Endothelial cell of umbilical vein (primary cell): ENCODE measurements around the gene AIMP1. TPM values are rescaled to one million over a fixed set of nuclear protein-coding genes. Genes with fewer than 3 reads are reported as not detected.

Experiments used
- BruUV-seq: library from RNA; stranded (reverse); fragments of 400-500 nt; replicated peaks from 2 replicates; lab custom pipeline; 2021; lab: Mats Ljungman, UMichigan
- CTCF ChIA-PET: fragments of 300-600, 350-600 bp; sonication (Branson Sonifier 250); formaldehyde crosslinking; loops from one replicate; lab custom pipeline; 2021; ENCODE audit warnings: antibody characterized with exemption, inconsistent platforms; lab: Charles Lee
- POLR2A ChIA-PET: fragments of 300-600, 350-600 bp; sonication (Branson Sonifier 250); formaldehyde crosslinking; loops from one replicate; lab custom pipeline; 2021; ENCODE audit warnings: antibody characterized with exemption, inconsistent platforms; lab: Charles Lee
- DNase-seq: peaks from one replicate; pipeline ENCODE4 v3.0.0-alpha.2; 2011; ENCODE audit warnings: low read depth, low spot score
- FAIRE-seq: peaks from 2 replicates; lab custom pipeline; 2011; peaks lifted over from hg19 to GRCh38; lab: Jason Lieb, UNC
- H2AFZ ChIP-seq: 2 replicates; pipeline ENCODE4 v1.6.0; 2012; ENCODE audit warnings: low read depth, low read length, control low read depth, inconsistent platforms
- H3K27ac ChIP-seq: 2 replicates; pipeline ENCODE4 v1.5.1; 2011; ENCODE audit warnings: low read depth, mild to moderate bottlenecking, control low read depth, low read length, moderate library complexity; ENCODE audit not compliant: insufficient read depth
- H3K27me3 ChIP-seq, 2 experiments: 2 replicates each; pipeline versions ENCODE4 v1.6.0 to v1.6.1; 2011; ENCODE audit warnings: low read length in 2 of 2, mixed read lengths in 1 of 2; ENCODE audit not compliant: control insufficient read depth in 2 of 2, insufficient read depth in 2 of 2
- H3K36me3 ChIP-seq, 2 experiments: 2 replicates in 1 of 2; 3 replicates in 1 of 2; pipeline ENCODE4 v1.5.1; 2011; ENCODE audit warnings: low read length in 2 of 2, mild to moderate bottlenecking in 1 of 2, moderate library complexity in 1 of 2; ENCODE audit not compliant: control insufficient read depth in 2 of 2, insufficient read depth in 2 of 2; ENCODE audit errors: extremely low read depth in 1 of 2
- H3K4me1 ChIP-seq: 3 replicates; pipeline ENCODE4 v1.5.1; 2011; ENCODE audit warnings: mild to moderate bottlenecking, low read length; ENCODE audit not compliant: control insufficient read depth, insufficient read depth; ENCODE audit errors: extremely low read depth
- H3K4me2 ChIP-seq: 2 replicates; pipeline ENCODE4 v1.6.1; 2011; ENCODE audit warnings: low read length, control low read depth, mixed read lengths; ENCODE audit not compliant: insufficient read depth
- H3K4me3 ChIP-seq, 3 experiments: fragments of 200-600 bp in 1 of 3; sonication (generic), shearing (Covaris generic) in 1 of 3; replicated peaks in 1 of 3; 2 replicates each; pipeline ENCODE4 v1.5.1; 2011 to 2016; ENCODE audit warnings: control low read depth in 3 of 3, low read length in 3 of 3, mild to moderate bottlenecking in 2 of 3, inconsistent platforms in 1 of 3, low read depth in 1 of 3, moderate library complexity in 1 of 3; ENCODE audit not compliant: insufficient read depth in 1 of 3
- H3K79me2 ChIP-seq: 2 replicates; pipeline ENCODE4 v1.6.0; 2012; ENCODE audit warnings: low read length, inconsistent platforms; ENCODE audit not compliant: control insufficient read depth, insufficient read depth
- H3K9ac ChIP-seq: replicated peaks from 2 replicates; pipeline ENCODE3; 2011; ENCODE audit warnings: low read length, control low read depth; ENCODE audit not compliant: insufficient read depth; ENCODE audit errors: extremely low read depth
- H3K9me1 ChIP-seq: replicated peaks from 3 replicates; pipeline ENCODE4 v1.6.0; 2011; ENCODE audit warnings: mild to moderate bottlenecking, low read length; ENCODE audit not compliant: control insufficient read depth, insufficient read depth; ENCODE audit errors: extremely low read depth
- H3K9me3 ChIP-seq: replicated peaks from 2 replicates; pipeline ENCODE4 v1.5.1; 2012; ENCODE audit warnings: low read length, inconsistent platforms; ENCODE audit not compliant: control insufficient read depth, insufficient read depth
- H4K20me1 ChIP-seq: replicated peaks from 2 replicates; pipeline ENCODE3; 2011; ENCODE audit warnings: mild to moderate bottlenecking, low read length; ENCODE audit not compliant: control insufficient read depth, insufficient read depth; ENCODE audit errors: extremely low read depth
- CTCF ChIP-seq, 2 donors: IDR thresholded peaks; 1 replicate in 1 of 2; 2 replicates in 1 of 2; pipeline ENCODE4 v1.5.1; 2011; ENCODE audit warnings: low read length in 2 of 2, mild to moderate bottlenecking in 2 of 2, moderate library complexity in 2 of 2, control low read depth in 1 of 2, inconsistent platforms in 1 of 2, low read depth in 1 of 2; ENCODE audit not compliant: insufficient read depth in 1 of 2; ENCODE audit errors: extremely low read depth in 1 of 2
- FOS ChIP-seq: IDR thresholded peaks from 2 replicates; pipeline ENCODE4 v1.6.1; 2011; ENCODE audit warnings: mild to moderate bottlenecking, low read length, moderate library complexity, borderline replicate concordance; ENCODE audit not compliant: insufficient read depth
- JUN ChIP-seq: IDR thresholded peaks from 2 replicates; pipeline ENCODE4 v1.6.1; 2011; ENCODE audit warnings: borderline replicate concordance, low read depth; ENCODE audit not compliant: insufficient read length, insufficient read depth
- MYC ChIP-seq: IDR thresholded peaks from one replicate; pipeline ENCODE4 v1.6.1; 2011; ENCODE audit warnings: mild to moderate bottlenecking, low read depth, low read length
- POLR2A ChIP-seq: IDR thresholded peaks from 2 replicates; pipeline ENCODE4 v1.6.1; 2012; ENCODE audit warnings: low read depth, mild to moderate bottlenecking, control low read depth, low read length
- dilution Hi-C: fragments of 300-500 bp; cut with MboI; formaldehyde crosslinking; loops from one replicate; pipeline ENCODE4 v1.15.0; 2019; ENCODE audit warnings: low sequenced_read_pairs; ENCODE audit not compliant: extremely low pct_ligation_motif_present
- intact Hi-C: fragments of 100-400 bp; cut with micrococcal nuclease; formaldehyde crosslinking; loops from one replicate; pipeline ENCODE4 v1.10.0; 2022
- polyA plus RNA-seq, 4 experiments: library from polyadenylated mRNA; depleted of rRNA in 3 of 4; stranded (reverse) in 3 of 4; unstranded in 1 of 4; fragments of >200 nt; gene quantifications; 2 replicates each; pipeline versions ENCODE4 v1.2.1 to v1.2.3, GENCODE V29; 2011 to 2012; ENCODE audit warnings: missing spikeins in 1 of 4
- total RNA-seq: library from RNA; stranded (reverse); gene quantifications from 2 replicates; pipeline ENCODE4 v1.2.3, GENCODE V29; 2021

The AIMP1 gene
- total and polyA plus RNA-seq, 2 donors (not counting 3 experiments of a cell fraction or from before 2014, with no cell fraction given), result 6.4 to 42.4 TPM

DNA sequence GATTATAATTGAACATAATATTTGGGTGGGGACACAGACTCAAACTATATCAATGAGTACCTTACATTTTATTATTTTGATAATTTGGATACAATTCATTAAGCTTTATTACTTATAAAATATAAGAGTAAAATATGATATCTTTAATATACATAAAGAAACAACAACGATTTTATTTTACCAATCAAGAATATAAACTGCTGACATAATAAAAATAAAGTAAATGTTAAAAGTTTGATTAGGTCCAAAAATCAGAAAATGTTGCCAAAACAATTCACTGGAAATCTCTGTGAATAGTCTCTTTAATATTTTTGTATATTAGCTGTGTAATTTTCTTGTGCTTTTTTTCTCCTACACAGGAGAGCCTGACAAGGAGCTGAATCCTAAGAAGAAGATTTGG lies 30.8 kb downstream of the AIMP1 start:
- H3K4me2 ChIP-seq, result no peak overlapping the region
- BruUV-seq, result no TSS peak
- DNase-seq (no peak), FAIRE-seq (no peak)
- no peak overlapping the region for H3K4me3 ChIP-seq
- CTCF ChIA-PET, result interaction anchor here (0.8 to 1.7 kb wide), 5 partner anchors 14 to 81 kb away, joined by 3 to 7 read pairs (median 3); no protein-coding TSS in a partner anchor
- no peak overlapping the region for H3K27ac ChIP-seq
- no peaks in the 10 kb centered on the region for H3K9me1 ChIP-seq
- TF ChIP-seq CTCF (IDR thresholded peaks at IDR 0.05; ENCODE audit: extremely low read depth in 1 of 2, insufficient read depth in 1 of 2, low read depth in 1 of 2, low read length in 2 of 2) (no peak), JUN (no peak), MYC (no peak), POLR2A (no peak)
- peaks cover 21% of the 10 kb centered on the region for H3K79me2 ChIP-seq
- H3K9ac ChIP-seq, result no peak overlapping the region
- H2AFZ ChIP-seq, result no peak overlapping the region
- intact Hi-C loops (no loop called here), dilution Hi-C loops (no loop called here)
- H3K9me3 ChIP-seq, result no peaks in the 10 kb centered on the region
- POLR2A ChIA-PET, result no interaction called here
- H3K36me3 ChIP-seq, result peaks cover 1 to 2% of the 10 kb centered on the region in 2 experiments
- no peaks in the 10 kb centered on the region for H4K20me1 ChIP-seq
- no peaks in the 10 kb centered on the region for H3K4me1 ChIP-seq
- H3K27me3 ChIP-seq, result no peaks in the 10 kb centered on the region

GRCh38 chr4:106351016-106351415 lies 34.7 kb downstream of the AIMP1 start:
- Histone ChIP-seq H3K27ac (no peak overlapping the region), H3K36me3 (peaks cover 1 to 2% of the 10 kb centered on the region in 2 experiments), H3K9ac (no peak overlapping the region), H2AFZ (no peak overlapping the region), H4K20me1 (no peaks in the 10 kb centered on the region), H3K4me2 (no peak overlapping the region), H3K4me1 (no peaks in the 10 kb centered on the region), H3K9me1 (no peaks in the 10 kb centered on the region), H3K4me3 (no peak overlapping the region), H3K9me3 (no peaks in the 10 kb centered on the region), H3K79me2 (no peaks in the 10 kb centered on the region), H3K27me3 (no peaks in the 10 kb centered on the region)
- TF ChIP-seq MYC (no peak), FOS (no peak)
- no peak for DNase-seq
- ChIA-PET POLR2A (no interaction called here), CTCF (interaction anchor here (1.1 to 1.6 kb wide), 2 partner anchors 15 to 22 kb away, joined by 3 read pairs; no protein-coding TSS in a partner anchor)
- dilution Hi-C loops, result no loop called here
- BruUV-seq, result no TSS peak
- FAIRE-seq, result no peak
- intact Hi-C loops, result no loop called here
